Measurements from ENCODE around the gene MSI2.

MSI2 gene

GRCh38 chr17:57584050-57584551, 327.8 kb downstream of the MSI2 start:
- Histone ChIP-seq H3K36me3 (ENCODE audit: control insufficient read depth, low read length) (peaks cover 5% of the 10 kb centered on the region; the same call in 1 of the 2 replicates), H3K27me3 (ENCODE audit: control insufficient read depth, low read length) (no peaks in the 10 kb centered on the region), H3K27ac (ENCODE audit: low read depth, low read length) (no peak overlapping the region), H3F3A (ENCODE audit: control insufficient read depth, insufficient read depth) (no peaks in the 10 kb centered on the region), H3K79me2 (ENCODE audit: control insufficient read depth, low read length) (no peaks in the 10 kb centered on the region), H4K20me1 (ENCODE audit: control insufficient read depth, insufficient read depth, low read depth, low read length) (no peaks in the 10 kb centered on the region), H3K9me3 (ENCODE audit: control insufficient read depth, insufficient read depth, low read length) (no peaks in the 10 kb centered on the region), H3K4me3 (ENCODE audit: low read length) (no peak overlapping the region), H3K4me1 (ENCODE audit: control insufficient read depth, low read length) (peaks cover 10% of the 10 kb centered on the region; the same call in 1 of the 2 replicates), H3K4me2 (ENCODE audit: low read length) (no peak overlapping the region), H3K9me2 (replicated peaks; ENCODE audit: control insufficient read depth, low read length) (no peaks in the 10 kb centered on the region)
- TF ChIP-seq EZH2phosphoT487 (IDR thresholded peaks at IDR 0.05; ENCODE audit: borderline replicate concordance, low read length): no peak
- TF ChIP-seq, protein P1, sequence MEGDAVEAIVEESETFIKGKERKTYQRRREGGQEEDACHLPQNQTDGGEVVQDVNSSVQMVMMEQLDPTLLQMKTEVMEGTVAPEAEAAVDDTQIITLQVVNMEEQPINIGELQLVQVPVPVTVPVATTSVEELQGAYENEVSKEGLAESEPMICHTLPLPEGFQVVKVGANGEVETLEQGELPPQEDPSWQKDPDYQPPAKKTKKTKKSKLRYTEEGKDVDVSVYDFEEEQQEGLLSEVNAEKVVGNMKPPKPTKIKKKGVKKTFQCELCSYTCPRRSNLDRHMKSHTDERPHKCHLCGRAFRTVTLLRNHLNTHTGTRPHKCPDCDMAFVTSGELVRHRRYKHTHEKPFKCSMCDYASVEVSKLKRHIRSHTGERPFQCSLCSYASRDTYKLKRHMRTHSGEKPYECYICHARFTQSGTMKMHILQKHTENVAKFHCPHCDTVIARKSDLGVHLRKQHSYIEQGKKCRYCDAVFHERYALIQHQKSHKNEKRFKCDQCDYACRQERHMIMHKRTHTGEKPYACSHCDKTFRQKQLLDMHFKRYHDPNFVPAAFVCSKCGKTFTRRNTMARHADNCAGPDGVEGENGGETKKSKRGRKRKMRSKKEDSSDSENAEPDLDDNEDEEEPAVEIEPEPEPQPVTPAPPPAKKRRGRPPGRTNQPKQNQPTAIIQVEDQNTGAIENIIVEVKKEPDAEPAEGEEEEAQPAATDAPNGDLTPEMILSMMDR (IDR thresholded peaks at IDR 0.05; ENCODE audit: low read depth, low read length, poor library complexity, severe bottlenecking): no peak

DNA sequence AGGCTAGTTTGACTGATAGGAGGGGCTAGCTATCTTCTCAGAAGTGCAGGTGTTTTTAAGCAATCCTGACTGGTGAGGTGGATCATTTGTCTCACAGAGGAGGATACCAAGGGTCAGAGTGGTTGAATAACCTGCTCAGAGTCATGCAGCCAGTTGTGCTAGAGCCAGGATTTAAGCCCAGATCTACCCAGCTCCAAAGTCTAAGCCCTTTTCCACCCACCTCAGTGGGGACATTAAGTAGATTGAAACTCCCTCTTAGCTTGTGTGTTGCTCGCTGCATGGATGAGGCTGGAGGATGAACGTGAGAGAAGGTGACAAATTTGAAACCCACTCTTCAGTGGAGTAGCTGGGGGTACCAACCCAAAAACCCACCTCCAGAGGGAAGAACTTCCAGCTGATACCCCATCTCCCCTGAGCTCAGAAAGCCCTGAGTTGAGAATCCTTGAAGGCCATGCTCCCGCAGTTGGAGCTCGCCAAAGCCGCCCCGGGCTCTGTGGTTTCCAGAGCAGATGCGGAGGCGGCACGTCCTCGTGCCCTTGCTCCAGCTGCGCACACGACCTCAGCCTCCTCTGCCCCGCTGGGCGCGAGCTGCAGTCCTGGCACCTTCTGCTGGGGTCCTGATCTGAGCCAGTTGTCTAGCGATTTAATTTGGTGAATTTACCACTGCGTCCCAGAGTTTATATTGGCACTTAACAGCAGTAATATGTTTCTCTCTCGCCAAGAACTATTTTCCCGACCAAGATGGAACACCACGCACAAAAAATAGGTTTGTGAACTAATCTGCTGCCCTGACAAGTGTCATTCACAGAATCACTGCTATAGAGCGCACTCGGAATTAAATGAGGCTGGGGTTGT, 329.2 kb downstream of the MSI2 start:
- H3F3A ChIP-seq (ENCODE audit: control insufficient read depth, insufficient read depth): no peaks in the 10 kb centered on the region
- no peaks in the 10 kb centered on the region for H3K27me3 ChIP-seq (ENCODE audit: control insufficient read depth, low read length)
- peaks cover 8% of the 10 kb centered on the region; the same call in 1 of the 2 replicates for H3K36me3 ChIP-seq (ENCODE audit: control insufficient read depth, low read length)
- H3K4me2 ChIP-seq (ENCODE audit: low read length): no peak overlapping the region
- H4K20me1 ChIP-seq (ENCODE audit: control insufficient read depth, insufficient read depth, low read depth, low read length): no peaks in the 10 kb centered on the region
- no peak overlapping the region for H3K4me3 ChIP-seq (ENCODE audit: low read length)
- no peak overlapping the region for H3K27ac ChIP-seq (ENCODE audit: low read depth, low read length)
- TF ChIP-seq, protein P1 (IDR thresholded peaks at IDR 0.05; ENCODE audit: low read depth, low read length, poor library complexity, severe bottlenecking): no peak
- no peak for TF ChIP-seq EZH2phosphoT487 (IDR thresholded peaks at IDR 0.05; ENCODE audit: borderline replicate concordance, low read length)
- H3K4me1 ChIP-seq (ENCODE audit: control insufficient read depth, low read length): peaks cover 10% of the 10 kb centered on the region; the same call in 1 of the 2 replicates
- no peaks in the 10 kb centered on the region for H3K9me3 ChIP-seq (ENCODE audit: control insufficient read depth, insufficient read depth, low read length)
- H3K9me2 ChIP-seq (replicated peaks; ENCODE audit: control insufficient read depth, low read length): no peaks in the 10 kb centered on the region
- H3K79me2 ChIP-seq (ENCODE audit: control insufficient read depth, low read length): no peaks in the 10 kb centered on the region

DNA sequence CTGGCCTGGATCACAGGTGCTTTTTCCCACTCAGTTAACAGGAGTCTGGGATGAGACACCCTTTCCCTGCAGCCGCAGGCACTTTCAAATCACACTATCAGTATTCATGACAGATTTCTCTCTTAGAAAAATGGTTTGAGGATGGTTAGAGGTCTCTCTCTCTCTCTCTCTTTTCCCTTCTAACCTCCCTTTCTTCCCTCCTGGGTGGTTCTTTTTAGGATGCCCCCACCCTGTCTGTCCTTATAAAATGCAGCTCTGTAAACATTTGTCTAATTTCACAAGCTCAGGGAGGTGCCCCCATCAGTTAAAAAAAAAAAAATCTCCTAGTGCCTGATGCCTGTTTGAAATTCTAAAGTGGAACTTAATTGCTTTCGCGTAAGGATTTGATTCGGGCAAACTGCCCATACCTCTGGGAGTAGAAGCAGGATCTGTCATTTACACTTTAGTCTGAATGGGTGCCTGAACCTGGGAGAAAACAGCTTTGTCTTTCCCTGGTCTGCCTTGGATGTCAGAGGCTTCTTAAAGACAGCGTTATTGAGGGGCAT, 329.9 kb downstream of the MSI2 start:
- no peak overlapping the region for H3K4me3 ChIP-seq (ENCODE audit: low read length)
- no peaks in the 10 kb centered on the region for H3K9me2 ChIP-seq (replicated peaks; ENCODE audit: control insufficient read depth, low read length)
- peaks cover 8% of the 10 kb centered on the region; the same call in 1 of the 2 replicates for H3K36me3 ChIP-seq (ENCODE audit: control insufficient read depth, low read length)
- H3K9me3 ChIP-seq (ENCODE audit: control insufficient read depth, insufficient read depth, low read length): no peaks in the 10 kb centered on the region
- no peaks in the 10 kb centered on the region for H3K27me3 ChIP-seq (ENCODE audit: control insufficient read depth, low read length)
- no peaks in the 10 kb centered on the region for H3K79me2 ChIP-seq (ENCODE audit: control insufficient read depth, low read length)
- no peaks in the 10 kb centered on the region for H4K20me1 ChIP-seq (ENCODE audit: control insufficient read depth, insufficient read depth, low read depth, low read length)
- H3K27ac ChIP-seq (ENCODE audit: low read depth, low read length): no peak overlapping the region
- peaks cover 10% of the 10 kb centered on the region; the same call in 1 of the 2 replicates for H3K4me1 ChIP-seq (ENCODE audit: control insufficient read depth, low read length)
- no peak overlapping the region for H3K4me2 ChIP-seq (ENCODE audit: low read length)
- no peak for TF ChIP-seq EZH2phosphoT487 (IDR thresholded peaks at IDR 0.05; ENCODE audit: borderline replicate concordance, low read length)
- TF ChIP-seq, protein P1 (IDR thresholded peaks at IDR 0.05; ENCODE audit: low read depth, low read length, poor library complexity, severe bottlenecking): no peak
- H3F3A ChIP-seq (ENCODE audit: control insufficient read depth, insufficient read depth): no peaks in the 10 kb centered on the region

All from DOHH2 (cell line).